CD4-positive, alpha-beta T cell treated with Interleukin-21 for 1 hour (primary cell): ENCODE results near the gene AAK1.
A peak's percentile ranks its signal among the peaks of the same experiment; 100 is the strongest.
"Not testable (repeated sequence)": the region's sequence is repeated elsewhere in the genome, so short reads cannot be mapped to it uniquely, and the experiment has no call there.

Experiments used
- DNase-seq: peaks from one replicate; pipeline ENCODE4 v3.0.0-alpha.2; 2020

AAK1 gene

DNA sequence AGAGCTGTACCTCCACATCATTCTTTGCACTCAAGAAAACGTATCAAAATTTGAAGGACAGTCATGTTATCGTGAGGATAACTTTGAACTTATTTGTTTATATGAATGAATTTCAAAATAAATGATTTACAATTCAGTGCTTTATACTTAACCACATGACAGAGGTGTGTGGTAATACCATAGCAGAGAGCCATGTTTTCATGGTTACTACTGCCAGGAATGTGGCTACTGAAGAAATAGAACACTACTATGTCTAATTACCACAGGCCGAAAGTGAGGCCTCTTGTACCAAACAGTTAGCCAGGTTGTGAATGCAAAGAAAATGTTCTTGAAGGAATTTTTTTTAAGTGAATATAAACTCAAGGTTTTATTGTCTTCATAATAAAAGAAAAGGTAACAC lies 49.2 kb downstream of the AAK1 start:
- DNase-seq: no peak

DNA sequence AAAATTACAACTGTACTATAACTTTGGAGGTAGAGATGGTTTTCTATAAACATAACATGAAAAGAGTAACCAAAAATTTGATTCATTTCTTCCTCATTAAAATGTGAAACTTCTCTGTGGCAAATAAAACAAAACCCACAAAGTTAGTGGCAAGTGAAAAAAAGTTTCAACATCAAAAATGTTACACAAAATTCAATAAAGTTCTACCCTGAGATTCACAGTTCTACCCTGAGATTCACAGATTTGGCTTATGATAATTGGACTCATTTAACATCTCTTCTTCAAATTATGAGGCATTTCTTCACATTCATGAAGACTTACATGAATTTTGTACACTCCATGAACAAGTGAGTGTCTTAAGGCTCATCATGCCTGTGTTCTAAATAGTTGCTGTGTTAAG lies 51.0 kb downstream of the AAK1 start:
- DNase-seq: no peak

DNA sequence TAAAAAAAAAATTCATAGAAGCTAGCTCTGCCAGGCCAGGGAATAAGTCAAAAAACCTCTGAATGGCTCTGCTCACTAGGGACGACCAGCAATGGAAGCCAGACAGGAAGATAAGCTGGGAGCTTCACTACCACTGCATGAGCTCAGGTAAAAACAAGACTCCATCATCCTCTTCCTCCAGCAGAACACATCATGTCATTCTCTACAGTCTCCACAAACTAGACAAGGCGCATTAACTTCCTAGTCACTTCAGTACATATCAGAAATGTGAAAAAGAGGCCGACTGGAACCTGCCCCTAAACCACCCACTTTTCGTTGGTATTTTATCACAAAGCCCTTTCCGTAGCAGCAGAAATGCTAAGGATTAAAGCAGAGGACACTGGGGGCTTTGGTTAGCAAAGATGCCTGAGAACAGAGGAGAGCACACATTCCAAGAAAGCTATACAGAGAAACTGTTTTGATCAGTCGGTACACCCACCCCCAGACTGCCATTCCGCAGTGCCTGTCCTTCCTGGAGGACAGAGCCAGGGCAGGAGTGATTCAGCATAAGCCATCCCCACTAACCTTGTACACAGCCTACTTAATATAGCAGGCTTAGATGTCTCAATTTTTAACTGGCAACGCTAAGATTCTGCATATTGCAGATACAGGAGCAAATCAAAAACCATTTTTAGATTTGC lies 53.4 kb downstream of the AAK1 start:
- DNase-seq: no peak

- DNase-seq: no peak
These were observed 54.6 kb downstream of the AAK1 start for GRCh38 chr2:69588945-69589344.

GRCh38 chr2:69588403-69588802 lies 55.1 kb downstream of the AAK1 start:
- no peak for DNase-seq

DNA sequence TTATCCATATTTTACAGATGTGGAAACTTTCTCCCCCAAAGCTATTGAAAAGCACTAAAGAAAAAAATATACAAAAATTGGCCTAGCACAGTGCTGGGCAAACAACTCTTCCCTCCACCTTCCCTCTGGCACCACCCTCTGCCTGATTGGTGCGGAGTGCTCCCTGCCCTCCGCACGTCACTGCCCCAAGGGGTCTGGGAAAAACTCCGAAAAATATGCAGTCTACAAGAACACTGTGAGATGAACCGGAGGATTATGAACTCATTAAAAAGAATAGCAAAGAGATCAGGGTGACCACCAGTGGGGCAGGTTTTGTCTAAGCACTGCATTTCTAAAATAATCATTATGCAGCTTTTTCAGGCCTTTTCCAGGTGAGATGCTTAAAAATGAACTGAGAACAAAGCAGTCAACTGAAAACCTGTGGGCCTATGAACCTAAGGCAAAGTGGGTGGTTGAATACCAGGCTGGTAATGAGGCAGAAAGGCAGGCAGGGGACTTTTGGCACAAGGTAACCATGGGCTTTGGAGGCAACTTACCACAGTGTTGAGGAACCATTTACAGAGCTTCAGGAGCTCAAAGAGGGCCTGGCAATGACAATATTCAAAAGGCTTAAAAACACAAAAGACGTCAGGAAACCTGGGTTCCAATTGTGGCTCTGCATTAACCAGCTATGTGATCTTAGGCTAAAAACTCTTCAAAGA lies 57.5 kb downstream of the AAK1 start:
- DNase-seq: no peak

- no peak for DNase-seq
These were observed 59.2 kb downstream of the AAK1 start for GRCh38 chr2:69584127-69584889.

DNA sequence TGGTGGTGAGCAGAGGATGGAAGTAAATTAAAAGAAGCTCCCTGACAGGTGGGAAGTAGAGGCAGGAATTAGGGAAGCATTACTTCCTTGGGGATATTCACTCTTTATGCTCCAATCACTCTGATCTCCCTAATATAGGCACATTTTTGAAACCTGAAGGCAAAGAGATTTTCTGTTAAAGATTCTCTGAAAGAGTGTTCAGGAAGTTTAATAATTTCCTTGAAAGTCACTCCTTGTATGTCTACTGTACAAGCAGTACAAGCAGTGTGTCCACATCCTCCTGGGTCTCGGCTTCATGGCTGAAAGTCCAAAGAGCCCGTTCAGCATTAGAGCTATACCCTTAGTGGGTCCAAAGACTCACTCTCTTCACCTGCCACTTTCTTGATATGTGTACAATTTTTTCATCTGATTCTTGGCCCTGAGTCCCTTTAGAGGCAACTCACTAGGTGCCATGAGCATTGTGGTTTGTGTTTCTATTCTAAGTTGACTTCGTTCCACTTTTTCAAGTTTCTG lies 60.2 kb downstream of the AAK1 start:
- DNase-seq: no peak

DNA sequence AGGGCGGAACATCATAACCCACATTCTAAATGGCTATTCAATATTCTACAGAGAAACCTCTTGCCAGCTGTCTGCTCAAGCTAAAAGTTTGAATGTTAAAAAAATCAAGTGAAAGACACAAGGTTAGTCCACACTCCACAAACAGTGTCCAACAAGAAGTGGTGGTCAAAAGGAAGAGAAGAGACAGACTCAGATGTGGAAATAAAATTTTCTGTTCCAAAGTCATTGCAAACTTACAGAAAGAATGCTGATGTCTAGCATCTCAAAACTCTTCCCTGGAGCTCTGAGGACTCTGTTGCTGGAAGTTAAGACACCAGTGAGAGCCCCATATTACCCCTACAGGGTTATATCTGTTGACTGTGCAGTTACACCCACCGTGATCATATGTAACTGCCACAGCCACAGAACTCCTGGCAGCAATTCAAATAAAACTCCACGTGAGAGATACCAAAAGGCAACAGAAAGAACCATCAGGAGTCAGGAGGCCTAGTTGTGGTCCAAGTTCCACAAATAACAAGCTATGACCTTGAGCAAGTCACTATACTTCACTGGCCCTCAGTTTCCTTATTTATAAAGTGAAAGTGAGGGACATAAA lies 60.9 kb downstream of the AAK1 start:
- DNase-seq: no peak

- peak; percentile 22 for DNase-seq
These were observed 61.6 kb downstream of the AAK1 start for GRCh38 chr2:69581774-69582581.

DNA sequence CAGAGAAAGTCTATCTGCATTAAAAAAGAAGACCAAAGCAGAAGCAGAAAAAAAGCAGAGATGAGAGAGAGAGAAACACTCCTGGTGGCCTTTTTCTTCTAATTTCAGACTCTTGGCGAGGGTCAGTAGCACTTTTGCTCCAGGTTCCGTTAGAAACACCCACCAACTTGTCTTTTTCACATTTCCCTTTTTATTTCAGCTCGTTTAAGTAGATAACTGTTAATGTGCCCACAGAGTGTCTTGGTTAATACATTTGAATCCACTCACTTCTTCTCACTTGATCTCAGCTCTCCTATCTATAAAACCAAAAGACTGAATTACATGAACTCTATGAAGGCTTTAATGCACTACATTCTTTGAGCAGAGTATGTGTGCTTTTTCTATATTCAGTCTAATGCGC lies 63.1 kb downstream of the AAK1 start:
- DNase-seq: no peak

DNA sequence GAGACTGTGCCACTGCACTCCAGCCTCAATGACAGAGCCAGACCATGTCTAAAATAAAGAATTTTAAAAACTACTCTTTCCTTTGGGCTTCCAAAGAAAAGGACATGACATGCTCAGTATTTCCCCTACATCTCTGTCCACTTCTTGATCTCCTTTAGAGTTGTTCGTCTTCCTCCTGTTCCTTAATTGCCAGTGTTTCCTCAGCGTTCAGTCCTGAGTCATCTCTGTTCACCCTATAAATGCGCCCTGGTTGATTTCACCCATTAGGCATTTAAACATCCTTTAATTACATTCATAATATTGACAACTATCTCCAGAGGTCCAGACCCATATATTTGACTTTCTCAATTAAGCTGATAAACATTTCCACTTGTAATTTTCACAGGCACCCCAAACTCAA lies 64.0 kb downstream of the AAK1 start:
- DNase-seq: no peak

GRCh38 chr2:69578198-69578540 lies 65.4 kb downstream of the AAK1 start:
- no peak for DNase-seq

- no peak for DNase-seq
These were observed 65.9 kb downstream of the AAK1 start for GRCh38 chr2:69577467-69578197.

- DNase-seq: no peak
These were observed 66.7 kb downstream of the AAK1 start for GRCh38 chr2:69576880-69577279.

DNA sequence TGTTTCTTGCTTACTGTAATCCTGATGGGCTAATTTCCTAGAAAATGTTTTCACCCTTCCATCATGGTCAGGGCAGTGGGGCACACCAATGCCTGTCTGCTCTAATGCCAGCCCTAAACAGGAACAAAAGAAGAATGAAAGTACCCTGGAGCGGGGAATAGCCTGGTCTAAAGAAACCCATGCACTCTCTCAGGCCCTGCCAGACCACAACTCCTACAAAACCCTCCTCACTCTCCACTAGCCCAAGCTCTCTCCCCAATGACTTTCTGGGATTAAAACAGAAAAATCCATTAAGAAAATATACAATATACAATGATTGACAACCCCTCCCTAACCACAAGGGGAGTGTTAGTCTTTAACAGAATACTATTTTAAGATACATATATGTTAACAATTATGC lies 67.6 kb downstream of the AAK1 start:
- no peak for DNase-seq

GRCh38 chr2:69575371-69575770 lies 68.2 kb downstream of the AAK1 start:
- not testable (repeated sequence) for DNase-seq

DNA sequence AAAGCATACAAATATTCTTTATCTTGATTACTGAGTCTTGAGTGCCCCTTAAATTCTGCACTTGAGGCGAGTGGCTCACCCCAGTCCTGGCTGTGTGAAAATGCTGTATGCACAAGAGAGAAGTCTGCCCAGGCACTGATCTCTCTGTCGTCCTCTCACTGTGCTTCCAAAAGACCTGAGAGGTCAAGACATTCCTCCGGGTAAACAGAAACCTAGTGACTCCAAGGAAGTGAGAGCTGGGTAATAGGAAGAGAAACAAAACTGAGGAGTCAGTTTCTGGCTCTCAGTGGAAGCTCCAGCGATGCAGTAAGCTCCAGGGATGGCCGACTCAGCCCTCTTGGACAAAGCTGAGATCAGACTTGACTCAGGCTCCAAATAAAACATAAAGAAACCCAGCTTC lies 70.9 kb downstream of the AAK1 start:
- no peak for DNase-seq

DNA sequence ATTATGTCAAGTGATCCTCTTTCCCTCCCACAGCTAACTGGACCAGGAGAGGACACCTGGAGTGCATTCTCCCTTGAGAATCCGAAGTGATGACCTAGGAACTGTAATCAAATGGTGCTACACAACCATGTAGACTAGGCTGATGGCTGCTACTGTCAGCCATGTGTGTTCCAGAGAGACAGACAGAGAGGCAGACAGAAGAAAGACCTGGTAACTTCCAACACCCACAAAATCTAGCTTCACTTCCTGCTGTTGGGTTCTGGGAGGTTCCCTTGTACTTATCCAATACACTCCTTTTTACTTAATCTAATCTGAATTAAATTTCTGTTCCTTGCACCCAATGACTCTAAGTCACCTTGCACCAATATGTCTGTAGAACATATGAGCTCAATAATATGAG lies 72.3 kb downstream of the AAK1 start:
- DNase-seq: no peak

DNA sequence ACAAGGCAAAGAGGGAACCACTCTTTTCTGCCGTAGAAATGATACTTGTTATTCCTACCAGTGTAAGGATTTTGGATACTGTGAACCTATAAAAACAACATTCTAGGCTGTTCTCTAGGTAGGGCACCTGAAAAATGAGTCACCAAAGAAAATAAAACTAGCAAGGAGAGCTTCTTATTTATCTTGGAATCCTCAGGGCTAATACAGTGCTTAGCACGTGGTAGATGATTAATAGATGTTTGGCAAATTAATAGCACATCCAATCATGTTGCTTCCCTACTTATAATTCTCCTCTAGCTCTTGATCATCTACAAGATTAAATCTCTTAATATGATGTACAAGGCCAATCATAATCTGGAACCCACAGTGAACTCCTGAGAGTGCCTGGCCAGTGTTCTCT lies 73.1 kb downstream of the AAK1 start:
- DNase-seq: no peak

DNA sequence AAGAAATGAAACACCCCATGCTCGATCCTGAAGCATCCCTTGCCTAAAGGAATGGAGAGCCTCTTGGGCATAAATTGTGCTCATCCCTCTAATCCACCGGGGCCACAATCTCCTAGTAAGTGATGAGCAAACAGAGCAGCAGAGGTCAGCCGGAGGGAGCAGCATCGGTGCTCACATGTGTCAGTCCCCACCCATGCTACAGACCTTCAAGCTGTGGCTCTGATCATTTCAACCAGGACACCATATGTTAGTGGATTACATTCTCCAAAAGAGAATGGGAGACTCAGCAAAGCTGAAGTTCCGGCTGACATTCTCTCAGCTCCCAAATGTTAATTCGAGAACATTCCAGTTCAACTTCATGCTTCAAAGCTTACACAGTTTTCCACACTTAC lies 75.6 kb downstream of the AAK1 start:
- no peak for DNase-seq
